IMR-90 (cell line): ENCODE measurements around the gene AGT. TPM values are rescaled to one million over a fixed set of nuclear protein-coding genes. Genes with fewer than 3 reads are reported as not detected.

Experiments used
- ATAC-seq: fragments of 200-7000 bp; cut with Tn5 transposase; 2 replicates; pipeline ENCODE4 v1.9.1; 2020; ENCODE audit warnings: low read depth, mild to moderate bottlenecking, moderate library complexity
- BruUV-seq: library from RNA; stranded (reverse); fragments of 400-500 nt; replicated peaks from 2 replicates; lab custom pipeline; 2021; lab: Mats Ljungman, UMichigan
- CTCF ChIA-PET: fragments of 300-600 bp; formaldehyde crosslinking; extraction: SDS; loops from one replicate; lab custom pipeline; 2021; ENCODE audit warnings: antibody characterized with exemption; lab: Yijun Ruan, JAX
- POLR2A ChIA-PET: fragments of 300-600 bp; sonication (Branson Sonifier 250); formaldehyde crosslinking; loops from one replicate; lab custom pipeline; 2022; ENCODE audit warnings: antibody characterized with exemption; ENCODE audit not compliant: unreplicated experiment; lab: Charles Lee
- DNase-seq: peaks from one replicate; pipeline ENCODE4 v3.0.0; 2013
- H2AFZ ChIP-seq: replicated peaks from 2 replicates; pipeline ENCODE3; 2013; ENCODE audit warnings: low read length, mild to moderate bottlenecking; ENCODE audit not compliant: poor library complexity
- H2AK5ac ChIP-seq: 2 replicates; pipeline ENCODE4 v1.6.1; 2013; ENCODE audit warnings: low read depth, low read length, inconsistent platforms
- H2AK9ac ChIP-seq: replicated peaks from 2 replicates; pipeline ENCODE3; 2013; ENCODE audit warnings: mild to moderate bottlenecking, low read depth, low read length, moderate library complexity; ENCODE audit not compliant: poor library complexity
- H2BK120ac ChIP-seq: 2 replicates; pipeline ENCODE4 v1.6.1; 2013; ENCODE audit warnings: low read depth, low read length, inconsistent platforms
- H2BK15ac ChIP-seq: 3 replicates; pipeline ENCODE4 v1.6.1; 2013; ENCODE audit warnings: low read depth, low read length, inconsistent platforms
- H2BK20ac ChIP-seq: 2 replicates; pipeline ENCODE4 v1.6.1; 2013; ENCODE audit warnings: low read depth, mild to moderate bottlenecking, inconsistent platforms, low read length, moderate library complexity
- H2BK5ac ChIP-seq: 2 replicates; pipeline ENCODE4 v1.6.1; 2013; ENCODE audit warnings: mild to moderate bottlenecking, low read depth, low read length, inconsistent platforms; ENCODE audit not compliant: poor library complexity, severe bottlenecking
- H3K14ac ChIP-seq: replicated peaks from 2 replicates; pipeline ENCODE4 v1.6.1; 2013; ENCODE audit warnings: low read depth, low read length, inconsistent platforms
- H3K18ac ChIP-seq: 2 replicates; pipeline ENCODE4 v1.6.1; 2013; ENCODE audit warnings: low read depth, low read length, control low read depth
- H3K23ac ChIP-seq: 2 replicates; pipeline ENCODE4 v1.6.1; 2013; ENCODE audit warnings: low read depth, low read length, inconsistent platforms
- H3K27ac ChIP-seq: 2 replicates; pipeline ENCODE4 v1.5.1; 2013; ENCODE audit warnings: mild to moderate bottlenecking, control low read depth, low read length; ENCODE audit not compliant: insufficient read depth
- H3K27me3 ChIP-seq: 2 replicates; pipeline ENCODE4 v1.6.1; 2013; ENCODE audit warnings: low read length; ENCODE audit not compliant: control insufficient read depth, insufficient read depth
- H3K36me3 ChIP-seq: 2 replicates; pipeline ENCODE4 v1.6.1; 2013; ENCODE audit warnings: low read length, mixed read lengths; ENCODE audit not compliant: control insufficient read depth, insufficient read depth
- H3K4ac ChIP-seq: 2 replicates; pipeline ENCODE4 v1.6.1; 2013; ENCODE audit warnings: low read depth, low read length, inconsistent platforms
- H3K4me1 ChIP-seq: 2 replicates; pipeline ENCODE4 v1.6.1; 2013; ENCODE audit warnings: low read length, mixed read lengths; ENCODE audit not compliant: control insufficient read depth, insufficient read depth
- H3K4me2 ChIP-seq: 2 replicates; pipeline ENCODE4 v1.6.1; 2013; ENCODE audit warnings: low read depth, mild to moderate bottlenecking, control low read depth, low read length, moderate library complexity
- H3K4me3 ChIP-seq: 2 replicates; pipeline ENCODE4 v1.5.1; 2013; ENCODE audit warnings: low read depth, mild to moderate bottlenecking, control low read depth, low read length, moderate library complexity; ENCODE audit not compliant: insufficient read depth
- H3K56ac ChIP-seq: 2 replicates; pipeline ENCODE4 v1.6.1; 2013; ENCODE audit warnings: low read length, inconsistent platforms; ENCODE audit not compliant: insufficient read depth; ENCODE audit errors: extremely low read depth
- H3K79me1 ChIP-seq, 2 experiments: 2 replicates each; pipeline ENCODE4 v1.6.1; 2013; ENCODE audit warnings: low read length in 2 of 2, inconsistent platforms in 1 of 2, low read depth in 1 of 2
- H3K9ac ChIP-seq: 2 replicates; pipeline ENCODE4 v1.6.1; 2013; ENCODE audit warnings: low read depth, low read length, control low read depth
- H3K9me1 ChIP-seq: 2 replicates; pipeline ENCODE4 v1.6.1; 2013; ENCODE audit warnings: low read length, inconsistent platforms; ENCODE audit not compliant: insufficient read depth
- H3K9me3 ChIP-seq: 2 replicates; pipeline ENCODE4 v1.6.1; 2013; ENCODE audit warnings: low read length; ENCODE audit not compliant: control insufficient read depth, insufficient read depth
- H4K20me1 ChIP-seq: 2 replicates; pipeline ENCODE4 v1.6.1; 2013; ENCODE audit warnings: low read length, inconsistent platforms; ENCODE audit not compliant: insufficient read depth
- H4K5ac ChIP-seq: 2 replicates; pipeline ENCODE4 v1.6.1; 2013; ENCODE audit warnings: mild to moderate bottlenecking, low read depth, low read length, control low read depth
- H4K8ac ChIP-seq, 2 experiments: 2 replicates each; pipeline ENCODE4 v1.6.1; 2013; ENCODE audit warnings: low read depth in 2 of 2, low read length in 2 of 2, control low read depth in 1 of 2, inconsistent platforms in 1 of 2
- H4K91ac ChIP-seq: 2 replicates; pipeline ENCODE4 v1.6.1; 2013; ENCODE audit warnings: low read depth, low read length, inconsistent platforms; ENCODE audit not compliant: insufficient read depth
- CEBPB ChIP-seq: IDR thresholded peaks from 2 replicates; pipeline ENCODE4 v1.6.1; 2012; ENCODE audit warnings: low read depth, low read length, improper control_type of control experiment
- CTCF ChIP-seq: conservative IDR thresholded peaks from 2 replicates; pipeline ENCODE4 v1.5.1; 2012; ENCODE audit warnings: mild to moderate bottlenecking, low read depth, low read length, improper control_type of control experiment
- ELK1 ChIP-seq: fragments of 150-350 bp; IDR thresholded peaks from 2 replicates; pipeline ENCODE4 v1.6.1; 2016; ENCODE audit warnings: low read depth, mild to moderate bottlenecking, low read length, moderate library complexity, borderline replicate concordance
- MAFK ChIP-seq: IDR thresholded peaks from 2 replicates; pipeline ENCODE4 v1.6.1; 2012; ENCODE audit warnings: low read depth, low read length, improper control_type of control experiment
- MAZ ChIP-seq: IDR thresholded peaks from 2 replicates; pipeline ENCODE4 v1.6.1; 2012; ENCODE audit warnings: low read depth, mild to moderate bottlenecking, low read length, improper control_type of control experiment, moderate library complexity, borderline replicate concordance
- MXI1 ChIP-seq: IDR thresholded peaks from 2 replicates; pipeline ENCODE4 v1.6.1; 2012; ENCODE audit warnings: low read depth, mild to moderate bottlenecking, low read length, moderate library complexity, borderline replicate concordance
- POLR2A ChIP-seq: IDR thresholded peaks from 2 replicates; pipeline ENCODE4 v1.6.1; 2012; ENCODE audit warnings: mild to moderate bottlenecking, low read depth, low read length
- RAD21 ChIP-seq: IDR thresholded peaks from 2 replicates; pipeline ENCODE4 v1.6.1; 2012; ENCODE audit warnings: low read length, improper control_type of control experiment
- RCOR1 ChIP-seq: IDR thresholded peaks from 2 replicates; pipeline ENCODE4 v1.6.1; 2012; ENCODE audit warnings: mild to moderate bottlenecking, low read length, improper control_type of control experiment; ENCODE audit not compliant: insufficient replicate concordance
- SMC3 ChIP-seq: fragments of 150-350 bp; IDR thresholded peaks from 2 replicates; pipeline ENCODE4 v1.6.1; 2016; ENCODE audit warnings: low read depth, mild to moderate bottlenecking, antibody characterized with exemption, low read length, moderate library complexity
- WGBS, 2 experiments: methylation state at CpG; one replicate each; pipeline versions ENCODE4 v1.1.5 to v1.1.7; 2013; ENCODE audit warnings: missing lambda C conversion rate in 2 of 2; ENCODE audit not compliant: insufficient read length in 1 of 2; ENCODE audit errors: extremely low coverage in 2 of 2; 5-methylcytosine and 5-hydroxymethylcytosine counted together
- dilution Hi-C: fragments of 300-500 bp; cut with HindIII; formaldehyde crosslinking; loops from one replicate; pipeline ENCODE4 v1.14.3; 2018; ENCODE audit warnings: low sequenced_read_pairs; ENCODE audit not compliant: unreplicated experiment
- in situ Hi-C: fragments of 300-500 bp; cut with MboI; formaldehyde crosslinking; loops from 3 replicates; pipeline ENCODE4 v1.14.3; 2019; ENCODE audit warnings: low sequenced_read_pairs, inconsistent platforms, mixed read lengths
- intact Hi-C: fragments of 100-400 bp; cut with micrococcal nuclease; formaldehyde crosslinking; loops from 2 replicates; pipeline ENCODE4 v1.10.0; 2022
- polyA plus RNA-seq, 3 experiments: library from polyadenylated mRNA; depleted of rRNA; stranded (reverse); fragments of >200 nt; gene quantifications; 2 replicates each; pipeline ENCODE4 v1.2.3, GENCODE V29; 2012; ENCODE audit warnings: low replicate concordance in 1 of 3
- total RNA-seq: library from RNA; depleted of rRNA; stranded (reverse); fragments of >200 nt; gene quantifications from 2 replicates; pipeline ENCODE4 v1.2.3, GENCODE V29; 2012

The AGT gene
- total and polyA plus RNA-seq, 2 of the 4 experiments (the other 2 are of a cell fraction), result 0.18 to 0.34 TPM

- Histone ChIP-seq H3K4me1 (no peaks in the 10 kb centered on the region), H2AK9ac (no peak overlapping the region), H3K79me1 (no peaks in the 10 kb centered on the region), H3K18ac (no peak overlapping the region), H3K9me3 (no peaks in the 10 kb centered on the region), H3K14ac (no peak overlapping the region), H4K91ac (no peak overlapping the region), H3K4ac (no peak overlapping the region), H2BK5ac (no peak overlapping the region), H3K4me2 (no peak overlapping the region), H3K56ac (no peak overlapping the region), H3K9ac (no peak overlapping the region), H2BK15ac (no peak overlapping the region), H2AK5ac (no peak overlapping the region), H2BK120ac (no peak overlapping the region), H2AFZ (no peak overlapping the region), H4K5ac (no peak overlapping the region), H4K20me1 (no peaks in the 10 kb centered on the region; the same call in 1 of the 2 replicates), H2BK20ac (no peak overlapping the region), H3K23ac (no peak overlapping the region), H3K27ac (no peak overlapping the region), H3K9me1 (no peaks in the 10 kb centered on the region), H3K27me3 (no peaks in the 10 kb centered on the region), H3K4me3 (no peak overlapping the region), H3K36me3 (peaks cover 40% of the 10 kb centered on the region), H4K8ac (no peak overlapping the region)
- DNase-seq, result no peak
- WGBS, 2 experiments, result 100% methylated on average over 5 of the region's 10 CpGs; no CpG with 5 or more reads in 1 of the 2 experiments
- in situ Hi-C loops, result no loop called here
- dilution Hi-C loops, result no loop called here
- ATAC-seq, result no peak
- no TSS peak for BruUV-seq
- intact Hi-C loops, result no loop called here
- ChIA-PET CTCF (interaction anchor here (1.2 kb wide), 1 partner anchor 16 kb away, joined by 3 read pairs; no protein-coding TSS in a partner anchor), POLR2A (no interaction called here)
- TF ChIP-seq RCOR1 (no peak), MXI1 (no peak), SMC3 (no peak), ELK1 (no peak), MAZ (no peak), CTCF (no peak), RAD21 (no peak), CEBPB (no peak), MAFK (no peak), POLR2A (no peak)
Measured at GRCh38 chr1:230691615-230692014, 22.3 kb downstream of the AGT start.
